K562 (cell line): ENCODE data around the gene DMD. TPM values are rescaled to one million over a fixed set of nuclear protein-coding genes. Genes with fewer than 3 reads are reported as not detected.

Source experiments
- ATAC-seq: fragments of 200-7000 bp; cut with Tn5 transposase; 3 replicates; pipeline ENCODE4 v1.9.1; 2020; ENCODE audit warnings: moderate library complexity
- BruUV-seq: library from RNA; stranded (reverse); fragments of 400-500 nt; replicated peaks from 2 replicates; lab custom pipeline; 2021; lab: Mats Ljungman, UMichigan
- CTCF ChIA-PET: fragments of 300-600 bp; formaldehyde crosslinking; extraction: SDS; loops from one replicate; lab custom pipeline; 2021; ENCODE audit warnings: low intra/inter-chr PET ratio; lab: Yijun Ruan, JAX
- POLR2A ChIA-PET: fragments of 300-600, 350-650 bp; sonication (Branson Sonifier 250); formaldehyde crosslinking; extraction: SDS; loops from one replicate; lab custom pipeline; 2021; ENCODE audit warnings: antibody characterized with exemption, inconsistent platforms; lab: Yijun Ruan, JAX
- DNase-seq, 4 experiments: peaks; one replicate each; pipeline versions ENCODE4 v3.0.0 to v3.0.0-alpha.2; 2011 to 2018; ENCODE audit warnings: low spot score in 3 of 4, mixed read lengths in 3 of 4; ENCODE audit errors: extremely low read depth in 1 of 4
- FAIRE-seq: peaks from 2 replicates; lab custom pipeline; 2011; peaks lifted over from hg19 to GRCh38; lab: Jason Lieb, UNC
- H2AFZ ChIP-seq: 2 replicates; pipeline ENCODE4 v1.6.0; 2011; ENCODE audit warnings: low read depth, low read length, control low read depth, inconsistent platforms
- H3K27ac ChIP-seq: fragments of 200-600 bp; 3 replicates; pipeline ENCODE4 v1.8.0; 2011; ENCODE audit warnings: low read depth, mild to moderate bottlenecking, control low read depth, inconsistent platforms, low read length, moderate library complexity, mixed read lengths; ENCODE audit errors: extremely low read depth
- H3K27me3 ChIP-seq, 2 experiments: fragments of 300-600 bp in 1 of 2; 2 replicates in 1 of 2; 3 replicates in 1 of 2; pipeline versions ENCODE4 v1.6.0 to v1.8.0; 2011; ENCODE audit warnings: inconsistent platforms in 2 of 2, low read length in 2 of 2, mild to moderate bottlenecking in 1 of 2, mixed read lengths in 1 of 2, moderate library complexity in 1 of 2; ENCODE audit not compliant: control insufficient read depth in 2 of 2, insufficient read depth in 2 of 2
- H3K36me3 ChIP-seq: fragments of 300-600 bp; 3 replicates; pipeline ENCODE4 v1.8.0; 2011; ENCODE audit warnings: mild to moderate bottlenecking, low read length, inconsistent platforms; ENCODE audit not compliant: control insufficient read depth, insufficient read depth
- H3K4me1 ChIP-seq, 2 experiments: fragments of 200-600 bp in 1 of 2; replicated peaks in 1 of 2; 2 replicates in 1 of 2; 3 replicates in 1 of 2; pipeline versions ENCODE4 v1.5.1 to v1.8.0; 2011; ENCODE audit warnings: inconsistent platforms in 2 of 2, low read length in 2 of 2, mild to moderate bottlenecking in 1 of 2, mixed read lengths in 1 of 2, moderate library complexity in 1 of 2; ENCODE audit not compliant: control insufficient read depth in 2 of 2, insufficient read depth in 2 of 2
- H3K4me2 ChIP-seq: 2 replicates; pipeline ENCODE4 v1.6.1; 2011; ENCODE audit warnings: low read length, control low read depth, inconsistent platforms, mixed read lengths; ENCODE audit not compliant: insufficient read depth
- H3K4me3 ChIP-seq: fragments of 200-600 bp; sonication (generic), shearing (Covaris generic); 2 replicates; pipeline ENCODE4 v1.5.1; 2016; ENCODE audit warnings: control low read depth, inconsistent platforms
- H3K79me2 ChIP-seq: fragments of 200-600 bp; 3 replicates; pipeline ENCODE4 v1.8.0; 2011; ENCODE audit warnings: low read length, inconsistent platforms; ENCODE audit not compliant: control insufficient read depth, insufficient read depth
- H3K9ac ChIP-seq, 2 experiments: 2 replicates each; pipeline versions ENCODE4 v1.6.0 to v1.6.1; 2011; ENCODE audit warnings: low read depth in 2 of 2, low read length in 2 of 2, control low read depth in 1 of 2, inconsistent platforms in 1 of 2, mild to moderate bottlenecking in 1 of 2, mixed read lengths in 1 of 2; ENCODE audit not compliant: insufficient read depth in 1 of 2
- H3K9me1 ChIP-seq: one replicate; pipeline ENCODE4 v1.6.0; 2011; ENCODE audit warnings: inconsistent platforms, mild to moderate bottlenecking, low read length, moderate library complexity; ENCODE audit not compliant: control insufficient read depth, insufficient read depth
- H3K9me3 ChIP-seq: replicated peaks from 2 replicates; pipeline ENCODE4 v1.5.1; 2011; ENCODE audit warnings: low read depth, low read length, inconsistent platforms; ENCODE audit not compliant: control insufficient read depth, insufficient read depth
- H4K20me1 ChIP-seq: replicated peaks from 2 replicates; pipeline ENCODE4 v1.6.1; 2011; ENCODE audit warnings: low read length, inconsistent platforms, mixed read lengths; ENCODE audit not compliant: control insufficient read depth, insufficient read depth
- EGR1 ChIP-seq: fragments of 450-650 bp; conservative IDR thresholded peaks from 2 replicates; pipeline ENCODE4 v1.6.1; 2017; ENCODE audit warnings: mild to moderate bottlenecking
- ESRRA ChIP-seq: fragments of 450-650 bp; IDR thresholded peaks from 2 replicates; pipeline ENCODE4 v1.6.1; 2014; ENCODE audit warnings: low read depth, mild to moderate bottlenecking, moderate library complexity, borderline replicate concordance
- IRF2 ChIP-seq: sonication (generic); formaldehyde crosslinking; IDR thresholded peaks from 2 replicates; pipeline ENCODE4 v1.8.1; 2022; ENCODE audit warnings: mild to moderate bottlenecking, missing genetic modification reagents
- NFIX ChIP-seq: fragments of 250-450 bp; sonication (Bioruptor Pico); IDR thresholded peaks from 2 replicates; pipeline ENCODE4 v1.4.0; 2020; ENCODE audit warnings: low read depth, mild to moderate bottlenecking, moderate library complexity
- NR4A1 ChIP-seq, 2 experiments: fragments of 250-450 bp in 1 of 2; fragments of 450-650 bp in 1 of 2; sonication (Bioruptor Pico) in 1 of 2; IDR thresholded peaks; 2 replicates each; pipeline versions ENCODE4 v1.4.0 to v1.6.1; 2016 to 2020; ENCODE audit warnings: mild to moderate bottlenecking in 2 of 2, missing compliant biosample characterization in 1 of 2, missing genetic modification characterization in 1 of 2, moderate library complexity in 1 of 2
- POU5F1 ChIP-seq: fragments of 150-350 bp; IDR thresholded peaks from 2 replicates; pipeline ENCODE4 v1.6.1; 2014; ENCODE audit warnings: borderline replicate concordance, low read length, low read depth, mild to moderate bottlenecking; ENCODE audit not compliant: partially characterized antibody
- SIN3A ChIP-seq, 2 experiments: fragments of 150-350 bp in 1 of 2; IDR thresholded peaks; 2 replicates each; pipeline ENCODE4 v1.6.1; 2011 to 2016; ENCODE audit warnings: borderline replicate concordance in 2 of 2, low read depth in 2 of 2, low read length in 2 of 2, mild to moderate bottlenecking in 2 of 2, moderate library complexity in 2 of 2; ENCODE audit not compliant: control insufficient read depth in 1 of 2
- SOX6 ChIP-seq: fragments of 450-650 bp; IDR thresholded peaks from 2 replicates; pipeline ENCODE4 v1.6.1; 2014; ENCODE audit warnings: mild to moderate bottlenecking
- ZC3H8 ChIP-seq: fragments of 450-650 bp; IDR thresholded peaks from 2 replicates; pipeline ENCODE4 v1.6.1; 2017
- ZFPM2 ChIP-seq: fragments of 250-450 bp; sonication (Bioruptor Pico); IDR thresholded peaks from 2 replicates; pipeline ENCODE4 v1.5.1; 2022; ENCODE audit warnings: mild to moderate bottlenecking
- ZNF445 ChIP-seq: fragments of 250-450 bp; sonication (Bioruptor Pico); IDR thresholded peaks from 2 replicates; pipeline ENCODE4 v1.4.0; 2020; ENCODE audit warnings: low read depth, mild to moderate bottlenecking, moderate library complexity
- ZNF75A ChIP-seq: fragments of 450-650 bp; formaldehyde crosslinking; IDR thresholded peaks from 2 replicates; pipeline ENCODE4 v1.4.0; 2020; ENCODE audit warnings: mild to moderate bottlenecking
- WGBS: fragments of 100-300 bp; shearing (Covaris generic); methylation state at CpG from one replicate; pipeline ENCODE4 v1.1.6; 2016; ENCODE audit warnings: low coverage, mixed read lengths; ENCODE audit not compliant: insufficient coverage; ENCODE audit errors: missing lambda C conversion rate; 5-methylcytosine and 5-hydroxymethylcytosine counted together
- in situ Hi-C: fragments of 300-500 bp; cut with MboI; formaldehyde crosslinking; loops from 4 replicates; pipeline ENCODE4 v1.15.0; 2018; ENCODE audit warnings: inconsistent platforms, mixed read lengths
- intact Hi-C: fragments of 100-400 bp; cut with micrococcal nuclease; formaldehyde crosslinking; loops from 2 replicates; pipeline ENCODE4 v1.14.2; 2022
- polyA plus RNA-seq, 8 experiments: library from polyadenylated mRNA; depleted of rRNA in 4 of 8; stranded (reverse) in 5 of 8; unstranded in 3 of 8; fragments of >200 nt; fragmentation: Nextera tagmentation in 2 of 8; fragmentation: Illumina TruSeq in 1 of 8; extraction: Ambion mirVana in 2 of 8; extraction: Trizol in 1 of 8; gene quantifications; 2 replicates each; pipeline versions ENCODE4 v1.2.1 to v1.2.3, GENCODE V29; 2011 to 2014; ENCODE audit warnings: inconsistent platforms in 1 of 8, missing spikeins in 1 of 8
- total RNA-seq, 7 experiments: library from RNA; depleted of rRNA in 6 of 7; stranded (reverse); fragments of >200 nt in 6 of 7; fragmentation: Illumina TruSeq in 2 of 7; extraction: Trizol in 2 of 7; gene quantifications; 2 replicates each; pipeline versions ENCODE4 v1.2.1 to v1.2.3, GENCODE V29; 2011 to 2021; ENCODE audit warnings: low replicate concordance in 1 of 7
- TF ChIP-seq, protein P1 (sequence below): fragments of 250-450 bp; sonication (Bioruptor Pico); IDR thresholded peaks from 2 replicates; pipeline ENCODE4 v1.8.0; 2022; ENCODE audit warnings: moderate library complexity, mild to moderate bottlenecking, inconsistent platforms
- TF ChIP-seq, protein P2 (sequence below), 2 experiments: fragments of 450-650 bp; IDR thresholded peaks; 2 replicates each; pipeline ENCODE4 v1.6.1; 2016
- TF ChIP-seq, protein P3 (sequence below): sonication (generic); formaldehyde crosslinking; IDR thresholded peaks from 2 replicates; pipeline ENCODE4 v1.4.0; 2020; ENCODE audit warnings: mild to moderate bottlenecking, missing genetic modification reagents
- TF ChIP-seq, protein P4 (sequence below): sonication (generic); formaldehyde crosslinking; IDR thresholded peaks from 2 replicates; pipeline ENCODE4 v1.8.1; 2023; ENCODE audit warnings: mild to moderate bottlenecking, missing genetic modification reagents

The DMD gene
- total and polyA plus RNA-seq, 9 of the 15 experiments (the other 6 are each of a cell fraction or from before 2014, with no cell fraction given): 3.8 to 20.4 (median 11.4) TPM

DNA sequence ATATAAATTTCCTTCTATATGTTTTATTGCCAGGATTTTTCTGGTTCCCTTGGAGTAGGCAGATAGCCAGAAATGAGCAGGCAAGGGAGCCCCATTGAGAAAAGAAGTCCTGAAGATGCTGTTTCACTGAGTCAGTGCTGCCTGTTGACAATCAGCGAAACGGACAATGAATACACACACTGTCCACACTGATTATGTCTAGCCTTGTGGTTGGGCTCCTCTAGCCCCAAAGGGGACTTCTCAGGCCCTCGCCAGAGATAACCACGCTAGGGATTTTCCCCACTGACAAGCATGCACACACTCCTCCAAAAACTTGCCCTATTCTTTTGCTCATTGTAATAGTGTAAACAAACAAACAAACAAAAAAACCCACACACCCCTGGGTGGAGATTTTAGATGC is 369.3 kb downstream of the DMD start:
- Histone ChIP-seq H3K9me1 (no peaks in the 10 kb centered on the region), H3K79me2 (no peaks in the 10 kb centered on the region), H3K4me3 (no peak overlapping the region), H3K36me3 (no peaks in the 10 kb centered on the region), H2AFZ (no peak overlapping the region), H4K20me1 (no peaks in the 10 kb centered on the region), H3K9me3 (no peaks in the 10 kb centered on the region), H3K27ac (no peak overlapping the region), H3K27me3 (no peaks in the 10 kb centered on the region), H3K9ac (no peak overlapping the region), H3K4me2 (no peak overlapping the region), H3K4me1 (no peaks in the 10 kb centered on the region)
- ATAC-seq (no peak), DNase-seq (no peak), FAIRE-seq (no peak)
- CTCF ChIA-PET: no interaction called here
- WGBS: 2% methylated on average over 4 of the region's 4 CpGs
- in situ Hi-C loops (no loop called here), intact Hi-C loops (no loop called here)
- no TSS peak for BruUV-seq
- POLR2A ChIA-PET: no interaction called here
- TF ChIP-seq, protein P1, sequence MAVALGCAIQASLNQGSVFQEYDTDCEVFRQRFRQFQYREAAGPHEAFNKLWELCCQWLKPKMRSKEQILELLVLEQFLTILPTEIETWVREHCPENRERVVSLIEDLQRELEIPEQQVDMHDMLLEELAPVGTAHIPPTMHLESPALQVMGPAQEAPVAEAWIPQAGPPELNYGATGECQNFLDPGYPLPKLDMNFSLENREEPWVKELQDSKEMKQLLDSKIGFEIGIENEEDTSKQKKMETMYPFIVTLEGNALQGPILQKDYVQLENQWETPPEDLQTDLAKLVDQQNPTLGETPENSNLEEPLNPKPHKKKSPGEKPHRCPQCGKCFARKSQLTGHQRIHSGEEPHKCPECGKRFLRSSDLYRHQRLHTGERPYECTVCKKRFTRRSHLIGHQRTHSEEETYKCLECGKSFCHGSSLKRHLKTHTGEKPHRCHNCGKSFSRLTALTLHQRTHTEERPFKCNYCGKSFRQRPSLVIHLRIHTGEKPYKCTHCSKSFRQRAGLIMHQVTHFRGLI (CRISPR knock-in tag): no peak
- no peak for TF ChIP-seq POU5F1
- TF ChIP-seq, protein P2, sequence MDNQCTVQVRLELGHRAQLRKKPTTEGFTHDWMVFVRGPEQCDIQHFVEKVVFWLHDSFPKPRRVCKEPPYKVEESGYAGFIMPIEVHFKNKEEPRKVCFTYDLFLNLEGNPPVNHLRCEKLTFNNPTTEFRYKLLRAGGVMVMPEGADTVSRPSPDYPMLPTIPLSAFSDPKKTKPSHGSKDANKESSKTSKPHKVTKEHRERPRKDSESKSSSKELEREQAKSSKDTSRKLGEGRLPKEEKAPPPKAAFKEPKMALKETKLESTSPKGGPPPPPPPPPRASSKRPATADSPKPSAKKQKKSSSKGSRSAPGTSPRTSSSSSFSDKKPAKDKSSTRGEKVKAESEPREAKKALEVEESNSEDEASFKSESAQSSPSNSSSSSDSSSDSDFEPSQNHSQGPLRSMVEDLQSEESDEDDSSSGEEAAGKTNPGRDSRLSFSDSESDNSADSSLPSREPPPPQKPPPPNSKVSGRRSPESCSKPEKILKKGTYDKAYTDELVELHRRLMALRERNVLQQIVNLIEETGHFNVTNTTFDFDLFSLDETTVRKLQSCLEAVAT (IDR thresholded peaks at IDR 0.05): no peak
- TF ChIP-seq ESRRA: no peak
- no peak for TF ChIP-seq NR4A1 (CRISPR knock-in tag; IDR thresholded peaks at IDR 0.05)
- no peak for TF ChIP-seq NR4A1 (tag; IDR thresholded peaks at IDR 0.05)
- TF ChIP-seq IRF2: no peak
- no peak for TF ChIP-seq ZNF75A (CRISPR knock-in tag)
- TF ChIP-seq SIN3A (IDR thresholded peaks at IDR 0.05; ENCODE audit: borderline replicate concordance in 2 of 2, control insufficient read depth in 1 of 2, low read depth in 2 of 2, low read length in 2 of 2): no peak
- no peak for TF ChIP-seq SOX6
- TF ChIP-seq EGR1: no peak
- TF ChIP-seq, protein P3, sequence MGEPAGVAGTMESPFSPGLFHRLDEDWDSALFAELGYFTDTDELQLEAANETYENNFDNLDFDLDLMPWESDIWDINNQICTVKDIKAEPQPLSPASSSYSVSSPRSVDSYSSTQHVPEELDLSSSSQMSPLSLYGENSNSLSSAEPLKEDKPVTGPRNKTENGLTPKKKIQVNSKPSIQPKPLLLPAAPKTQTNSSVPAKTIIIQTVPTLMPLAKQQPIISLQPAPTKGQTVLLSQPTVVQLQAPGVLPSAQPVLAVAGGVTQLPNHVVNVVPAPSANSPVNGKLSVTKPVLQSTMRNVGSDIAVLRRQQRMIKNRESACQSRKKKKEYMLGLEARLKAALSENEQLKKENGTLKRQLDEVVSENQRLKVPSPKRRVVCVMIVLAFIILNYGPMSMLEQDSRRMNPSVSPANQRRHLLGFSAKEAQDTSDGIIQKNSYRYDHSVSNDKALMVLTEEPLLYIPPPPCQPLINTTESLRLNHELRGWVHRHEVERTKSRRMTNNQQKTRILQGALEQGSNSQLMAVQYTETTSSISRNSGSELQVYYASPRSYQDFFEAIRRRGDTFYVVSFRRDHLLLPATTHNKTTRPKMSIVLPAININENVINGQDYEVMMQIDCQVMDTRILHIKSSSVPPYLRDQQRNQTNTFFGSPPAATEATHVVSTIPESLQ: no peak
- TF ChIP-seq ZC3H8: no peak
- TF ChIP-seq NFIX (CRISPR knock-in tag): no peak
- TF ChIP-seq ZNF445 (CRISPR knock-in tag): no peak
- TF ChIP-seq, protein P4, sequence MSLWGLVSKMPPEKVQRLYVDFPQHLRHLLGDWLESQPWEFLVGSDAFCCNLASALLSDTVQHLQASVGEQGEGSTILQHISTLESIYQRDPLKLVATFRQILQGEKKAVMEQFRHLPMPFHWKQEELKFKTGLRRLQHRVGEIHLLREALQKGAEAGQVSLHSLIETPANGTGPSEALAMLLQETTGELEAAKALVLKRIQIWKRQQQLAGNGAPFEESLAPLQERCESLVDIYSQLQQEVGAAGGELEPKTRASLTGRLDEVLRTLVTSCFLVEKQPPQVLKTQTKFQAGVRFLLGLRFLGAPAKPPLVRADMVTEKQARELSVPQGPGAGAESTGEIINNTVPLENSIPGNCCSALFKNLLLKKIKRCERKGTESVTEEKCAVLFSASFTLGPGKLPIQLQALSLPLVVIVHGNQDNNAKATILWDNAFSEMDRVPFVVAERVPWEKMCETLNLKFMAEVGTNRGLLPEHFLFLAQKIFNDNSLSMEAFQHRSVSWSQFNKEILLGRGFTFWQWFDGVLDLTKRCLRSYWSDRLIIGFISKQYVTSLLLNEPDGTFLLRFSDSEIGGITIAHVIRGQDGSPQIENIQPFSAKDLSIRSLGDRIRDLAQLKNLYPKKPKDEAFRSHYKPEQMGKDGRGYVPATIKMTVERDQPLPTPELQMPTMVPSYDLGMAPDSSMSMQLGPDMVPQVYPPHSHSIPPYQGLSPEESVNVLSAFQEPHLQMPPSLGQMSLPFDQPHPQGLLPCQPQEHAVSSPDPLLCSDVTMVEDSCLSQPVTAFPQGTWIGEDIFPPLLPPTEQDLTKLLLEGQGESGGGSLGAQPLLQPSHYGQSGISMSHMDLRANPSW: no peak
- TF ChIP-seq ZFPM2 (CRISPR knock-in tag): no peak
